ENCODE data around the gene UHRF1.

The UHRF1 gene

GRCh38 chr19:4987256-4987655 is 78.0 kb downstream of the UHRF1 start:
- no peaks in the 10 kb centered on the region for H3K36me3 ChIP-seq (ENCODE audit: control insufficient read depth in 2 of 2, insufficient read depth in 2 of 2, low read length in 2 of 2)
- no peaks in the 10 kb centered on the region for H3K4me1 ChIP-seq (ENCODE audit: control insufficient read depth in 2 of 2, insufficient read depth in 2 of 2, low read length in 2 of 2)
- H3K9me3 ChIP-seq (ENCODE audit: control insufficient read depth in 2 of 2, low read length in 2 of 2): no peaks in the 10 kb centered on the region
- H3K4me3 ChIP-seq (ENCODE audit: low read length in 2 of 2): no peak overlapping the region
- H3K9ac ChIP-seq (ENCODE audit: low read depth in 1 of 2, low read length in 2 of 2): no peak overlapping the region
- H3K27me3 ChIP-seq (ENCODE audit: control insufficient read depth in 2 of 2, insufficient read depth in 2 of 2, low read length in 2 of 2): no peaks in the 10 kb centered on the region
- no peak overlapping the region for H3K27ac ChIP-seq (ENCODE audit: low read depth in 2 of 2, low read length in 2 of 2)

GRCh38 chr19:4987692-4988370 is 78.5 kb downstream of the UHRF1 start:
- no peaks in the 10 kb centered on the region for H3K4me1 ChIP-seq (ENCODE audit: control insufficient read depth in 2 of 2, insufficient read depth in 2 of 2, low read length in 2 of 2)
- H3K4me3 ChIP-seq (ENCODE audit: low read length in 2 of 2): no peak overlapping the region
- no peaks in the 10 kb centered on the region for H3K9me3 ChIP-seq (ENCODE audit: control insufficient read depth in 2 of 2, low read length in 2 of 2)
- H3K27ac ChIP-seq (ENCODE audit: low read depth in 2 of 2, low read length in 2 of 2): no peak overlapping the region
- H3K27me3 ChIP-seq (ENCODE audit: control insufficient read depth in 2 of 2, insufficient read depth in 2 of 2, low read length in 2 of 2): no peaks in the 10 kb centered on the region
- no peaks in the 10 kb centered on the region for H3K36me3 ChIP-seq (ENCODE audit: control insufficient read depth in 2 of 2, insufficient read depth in 2 of 2, low read length in 2 of 2)
- H3K9ac ChIP-seq (ENCODE audit: low read depth in 1 of 2, low read length in 2 of 2): no peak overlapping the region

GRCh38 chr19:4988770-4989251 is 79.5 kb downstream of the UHRF1 start:
- no peak overlapping the region for H3K4me3 ChIP-seq (ENCODE audit: low read length in 2 of 2)
- peak overlapping the region in 1 of 2 donors; percentile 17 for H3K9ac ChIP-seq (ENCODE audit: low read depth in 1 of 2, low read length in 2 of 2)
- no peaks in the 10 kb centered on the region for H3K4me1 ChIP-seq (ENCODE audit: control insufficient read depth in 2 of 2, insufficient read depth in 2 of 2, low read length in 2 of 2)
- H3K9me3 ChIP-seq (ENCODE audit: control insufficient read depth in 2 of 2, low read length in 2 of 2): no peaks in the 10 kb centered on the region
- H3K36me3 ChIP-seq (ENCODE audit: control insufficient read depth in 2 of 2, insufficient read depth in 2 of 2, low read length in 2 of 2): no peaks in the 10 kb centered on the region
- H3K27me3 ChIP-seq (ENCODE audit: control insufficient read depth in 2 of 2, insufficient read depth in 2 of 2, low read length in 2 of 2): no peaks in the 10 kb centered on the region
- no peak overlapping the region for H3K27ac ChIP-seq (ENCODE audit: low read depth in 2 of 2, low read length in 2 of 2)

GRCh38 chr19:4990306-4990705 is 81.0 kb downstream of the UHRF1 start:
- Histone ChIP-seq H3K9me3 (ENCODE audit: control insufficient read depth in 2 of 2, low read length in 2 of 2) (no peaks in the 10 kb centered on the region), H3K36me3 (ENCODE audit: control insufficient read depth in 2 of 2, insufficient read depth in 2 of 2, low read length in 2 of 2) (no peaks in the 10 kb centered on the region), H3K27me3 (ENCODE audit: control insufficient read depth in 2 of 2, insufficient read depth in 2 of 2, low read length in 2 of 2) (no peaks in the 10 kb centered on the region), H3K27ac (ENCODE audit: low read depth in 2 of 2, low read length in 2 of 2) (no peak overlapping the region), H3K4me3 (ENCODE audit: low read length in 2 of 2) (no peak overlapping the region), H3K4me1 (ENCODE audit: control insufficient read depth in 2 of 2, insufficient read depth in 2 of 2, low read length in 2 of 2) (no peaks in the 10 kb centered on the region), H3K9ac (ENCODE audit: low read depth in 1 of 2, low read length in 2 of 2) (no peak overlapping the region)

GRCh38 chr19:4991538-4991937 is 82.2 kb downstream of the UHRF1 start:
- no peak overlapping the region for H3K27ac ChIP-seq (ENCODE audit: low read depth in 2 of 2, low read length in 2 of 2)
- H3K36me3 ChIP-seq (ENCODE audit: control insufficient read depth in 2 of 2, insufficient read depth in 2 of 2, low read length in 2 of 2): peaks cover 0 to 2% of the 10 kb centered on the region in 2 donors
- H3K9me3 ChIP-seq (ENCODE audit: control insufficient read depth in 2 of 2, low read length in 2 of 2): no peaks in the 10 kb centered on the region
- H3K4me3 ChIP-seq (ENCODE audit: low read length in 2 of 2): no peak overlapping the region
- H3K4me1 ChIP-seq (ENCODE audit: control insufficient read depth in 2 of 2, insufficient read depth in 2 of 2, low read length in 2 of 2): no peaks in the 10 kb centered on the region
- no peak overlapping the region for H3K9ac ChIP-seq (ENCODE audit: low read depth in 1 of 2, low read length in 2 of 2)
- H3K27me3 ChIP-seq (ENCODE audit: control insufficient read depth in 2 of 2, insufficient read depth in 2 of 2, low read length in 2 of 2): no peaks in the 10 kb centered on the region

GRCh38 chr19:4991996-4992698 is 82.8 kb downstream of the UHRF1 start:
- Histone ChIP-seq H3K27me3 (ENCODE audit: control insufficient read depth in 2 of 2, insufficient read depth in 2 of 2, low read length in 2 of 2) (no peaks in the 10 kb centered on the region), H3K9me3 (ENCODE audit: control insufficient read depth in 2 of 2, low read length in 2 of 2) (no peaks in the 10 kb centered on the region), H3K4me1 (ENCODE audit: control insufficient read depth in 2 of 2, insufficient read depth in 2 of 2, low read length in 2 of 2) (no peaks in the 10 kb centered on the region), H3K36me3 (ENCODE audit: control insufficient read depth in 2 of 2, insufficient read depth in 2 of 2, low read length in 2 of 2) (peaks cover 0 to 2% of the 10 kb centered on the region in 2 donors), H3K4me3 (ENCODE audit: low read length in 2 of 2) (no peak overlapping the region), H3K27ac (ENCODE audit: low read depth in 2 of 2, low read length in 2 of 2) (no peak overlapping the region), H3K9ac (ENCODE audit: low read depth in 1 of 2, low read length in 2 of 2) (no peak overlapping the region)

- Histone ChIP-seq H3K9ac (ENCODE audit: low read depth in 1 of 2, low read length in 2 of 2) (no peak overlapping the region), H3K27me3 (ENCODE audit: control insufficient read depth in 2 of 2, insufficient read depth in 2 of 2, low read length in 2 of 2) (no peaks in the 10 kb centered on the region), H3K36me3 (ENCODE audit: control insufficient read depth in 2 of 2, insufficient read depth in 2 of 2, low read length in 2 of 2) (peaks cover 0 to 2% of the 10 kb centered on the region in 2 donors), H3K27ac (ENCODE audit: low read depth in 2 of 2, low read length in 2 of 2) (no peak overlapping the region), H3K9me3 (ENCODE audit: control insufficient read depth in 2 of 2, low read length in 2 of 2) (no peaks in the 10 kb centered on the region), H3K4me1 (ENCODE audit: control insufficient read depth in 2 of 2, insufficient read depth in 2 of 2, low read length in 2 of 2) (no peaks in the 10 kb centered on the region), H3K4me3 (ENCODE audit: low read length in 2 of 2) (no peak overlapping the region)
Measured at GRCh38 chr19:4993683-4994082, 84.4 kb downstream of the UHRF1 start.

GRCh38 chr19:4996701-4997100 is 87.4 kb downstream of the UHRF1 start:
- Histone ChIP-seq H3K4me3 (ENCODE audit: low read length in 2 of 2) (no peak overlapping the region), H3K36me3 (ENCODE audit: control insufficient read depth in 2 of 2, insufficient read depth in 2 of 2, low read length in 2 of 2) (peaks cover 0 to 2% of the 10 kb centered on the region in 2 donors), H3K27ac (ENCODE audit: low read depth in 2 of 2, low read length in 2 of 2) (no peak overlapping the region), H3K4me1 (ENCODE audit: control insufficient read depth in 2 of 2, insufficient read depth in 2 of 2, low read length in 2 of 2) (no peaks in the 10 kb centered on the region), H3K27me3 (ENCODE audit: control insufficient read depth in 2 of 2, insufficient read depth in 2 of 2, low read length in 2 of 2) (no peaks in the 10 kb centered on the region), H3K9me3 (ENCODE audit: control insufficient read depth in 2 of 2, low read length in 2 of 2) (no peaks in the 10 kb centered on the region), H3K9ac (ENCODE audit: low read depth in 1 of 2, low read length in 2 of 2) (no peak overlapping the region)

GRCh38 chr19:4997297-4997696 is 88.0 kb downstream of the UHRF1 start:
- no peak overlapping the region for H3K9ac ChIP-seq (ENCODE audit: low read depth in 1 of 2, low read length in 2 of 2)
- H3K4me1 ChIP-seq (ENCODE audit: control insufficient read depth in 2 of 2, insufficient read depth in 2 of 2, low read length in 2 of 2): no peaks in the 10 kb centered on the region
- H3K36me3 ChIP-seq (ENCODE audit: control insufficient read depth in 2 of 2, insufficient read depth in 2 of 2, low read length in 2 of 2): peaks cover 0 to 2% of the 10 kb centered on the region in 2 donors
- H3K9me3 ChIP-seq (ENCODE audit: control insufficient read depth in 2 of 2, low read length in 2 of 2): no peaks in the 10 kb centered on the region
- no peak overlapping the region for H3K27ac ChIP-seq (ENCODE audit: low read depth in 2 of 2, low read length in 2 of 2)
- no peak overlapping the region for H3K4me3 ChIP-seq (ENCODE audit: low read length in 2 of 2)
- H3K27me3 ChIP-seq (ENCODE audit: control insufficient read depth in 2 of 2, insufficient read depth in 2 of 2, low read length in 2 of 2): no peaks in the 10 kb centered on the region

- Histone ChIP-seq H3K27ac (ENCODE audit: low read depth in 2 of 2, low read length in 2 of 2) (no peak overlapping the region), H3K4me3 (ENCODE audit: low read length in 2 of 2) (no peak overlapping the region), H3K9me3 (ENCODE audit: control insufficient read depth in 2 of 2, low read length in 2 of 2) (no peaks in the 10 kb centered on the region), H3K9ac (ENCODE audit: low read depth in 1 of 2, low read length in 2 of 2) (no peak overlapping the region), H3K36me3 (ENCODE audit: control insufficient read depth in 2 of 2, insufficient read depth in 2 of 2, low read length in 2 of 2) (peaks cover 0 to 2% of the 10 kb centered on the region in 2 donors), H3K4me1 (ENCODE audit: control insufficient read depth in 2 of 2, insufficient read depth in 2 of 2, low read length in 2 of 2) (no peaks in the 10 kb centered on the region), H3K27me3 (ENCODE audit: control insufficient read depth in 2 of 2, insufficient read depth in 2 of 2, low read length in 2 of 2) (no peaks in the 10 kb centered on the region)
Measured at GRCh38 chr19:5000120-5000611, 90.9 kb downstream of the UHRF1 start.

Measured in mucosa of rectum (tissue), 2 donors.